Measurements from ENCODE around the gene C2orf49. TPM values are rescaled to one million over a fixed set of nuclear protein-coding genes. Genes with fewer than 3 reads are reported as not detected.

Gene C2orf49
- polyA plus RNA-seq, 1 donor: 17.2 TPM

DNA sequence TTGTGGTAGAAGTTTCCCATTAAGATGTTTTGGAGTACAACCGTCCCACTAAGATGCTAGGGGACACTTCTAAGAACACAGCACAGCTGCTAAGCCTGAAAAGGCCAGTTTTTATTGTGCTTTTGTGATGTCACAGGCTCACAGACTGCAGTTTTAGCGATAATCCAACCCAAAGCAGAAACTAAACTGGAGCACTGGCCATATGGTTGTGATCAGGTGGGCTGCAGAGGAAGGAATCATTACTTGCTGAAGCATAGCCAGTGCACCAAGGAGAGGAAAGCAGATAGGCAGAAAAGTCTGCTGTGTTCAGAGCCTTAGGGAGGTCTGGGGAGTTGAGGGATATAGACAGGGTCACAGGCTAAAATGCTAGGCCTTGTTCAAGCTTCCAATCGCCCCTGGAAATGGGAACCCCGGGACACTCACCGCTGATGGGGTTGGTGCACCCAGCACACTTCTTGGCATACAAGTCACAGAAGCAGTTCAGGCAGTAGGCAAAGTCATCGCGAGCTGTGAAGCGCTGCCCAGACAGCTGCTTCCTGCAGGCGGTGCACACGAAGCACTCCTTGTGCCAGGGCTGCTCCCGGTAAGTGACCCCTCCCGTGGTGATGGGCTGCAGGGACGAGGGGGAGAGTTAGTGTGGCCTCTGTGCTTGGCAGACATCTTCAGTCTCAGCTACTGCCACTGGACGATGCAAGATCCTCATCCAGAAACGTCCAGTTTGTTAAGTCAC, 25.7 kb downstream of the C2orf49 start:
- peak; percentile 51 for DNase-seq

DNA sequence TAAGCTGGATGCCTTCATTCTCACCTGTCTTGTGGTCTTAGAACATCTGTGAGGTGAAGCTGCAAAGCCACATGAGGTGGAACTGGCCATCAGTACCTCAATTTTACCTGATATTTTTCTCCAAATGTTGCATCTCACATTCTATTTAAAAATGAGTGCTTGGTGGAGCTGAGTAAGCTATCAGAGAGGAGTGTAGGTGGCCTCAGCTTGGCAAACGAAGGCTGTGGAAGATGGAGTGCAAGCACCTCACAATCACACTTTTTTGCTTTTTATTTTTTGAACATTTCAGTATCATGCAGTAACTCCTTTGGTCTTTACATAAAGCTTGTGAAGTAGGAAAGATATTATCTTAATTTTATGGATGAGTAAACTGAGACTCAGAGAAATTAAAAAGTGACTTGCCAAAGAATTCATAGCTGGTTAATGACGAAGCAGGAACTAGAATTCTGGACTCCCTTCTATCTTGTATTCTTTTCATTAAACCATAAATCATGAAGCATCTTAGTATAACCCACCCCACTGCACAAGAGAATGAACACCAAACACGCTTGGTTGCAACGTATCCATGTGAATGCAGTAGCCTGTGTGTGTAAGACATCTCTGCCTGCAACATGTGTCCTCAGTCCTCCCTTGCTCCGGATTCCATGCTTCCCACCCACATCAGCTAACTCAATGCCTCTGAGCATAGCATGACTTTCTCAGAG, 27.2 kb downstream of the C2orf49 start:
- DNase-seq: no peak

DNA sequence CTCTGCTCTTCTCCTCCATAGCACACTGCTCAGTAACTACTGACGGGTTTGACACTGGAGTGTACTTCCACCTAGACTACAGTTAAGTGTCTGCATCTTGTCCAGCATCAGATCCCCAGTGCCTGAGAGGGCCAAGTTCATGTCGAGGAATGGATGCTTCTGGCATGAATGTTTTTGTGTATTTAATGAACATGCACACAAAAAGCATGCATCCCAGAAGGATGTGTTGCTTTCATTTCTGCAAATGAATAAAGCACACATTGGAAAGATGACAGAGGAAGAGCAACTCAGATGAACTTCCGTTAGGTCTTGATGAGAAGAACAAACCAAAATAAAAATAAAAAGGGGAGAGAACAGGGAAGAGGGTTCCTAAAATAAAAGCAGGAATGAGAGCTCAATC, 27.9 kb downstream of the C2orf49 start:
- DNase-seq: no peak

DNA sequence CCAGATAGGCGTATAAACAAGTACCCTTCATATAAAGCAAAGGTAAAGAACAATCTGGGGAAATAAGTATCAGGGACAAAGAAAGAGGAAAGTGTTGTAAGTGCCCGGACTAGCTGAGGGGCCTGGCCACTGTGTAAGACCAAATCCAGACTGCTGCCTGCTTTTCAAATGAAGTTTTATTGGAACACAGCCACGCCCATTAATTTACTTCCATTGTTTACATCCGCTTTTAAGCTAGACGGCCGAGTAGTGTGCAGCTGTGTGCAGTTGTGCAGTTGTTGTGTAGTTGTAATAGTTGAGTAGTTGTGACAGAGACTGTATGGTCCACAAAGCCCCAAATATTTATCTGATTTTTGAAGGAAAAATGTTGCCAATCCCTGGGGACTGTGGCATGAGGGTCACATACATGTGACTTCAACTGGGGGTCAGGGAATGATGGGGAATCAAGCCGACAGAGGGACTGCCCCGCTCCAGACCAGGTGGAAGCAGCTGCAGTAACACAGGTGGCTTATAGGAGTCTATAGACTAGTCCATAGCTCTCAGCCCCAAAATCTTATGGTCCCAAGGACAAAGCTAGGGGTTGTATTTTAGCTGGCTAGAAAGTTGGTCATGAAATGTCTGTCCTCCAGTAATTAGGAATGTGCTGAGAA, 31.5 kb downstream of the C2orf49 start:
- DNase-seq: no peak

DNA sequence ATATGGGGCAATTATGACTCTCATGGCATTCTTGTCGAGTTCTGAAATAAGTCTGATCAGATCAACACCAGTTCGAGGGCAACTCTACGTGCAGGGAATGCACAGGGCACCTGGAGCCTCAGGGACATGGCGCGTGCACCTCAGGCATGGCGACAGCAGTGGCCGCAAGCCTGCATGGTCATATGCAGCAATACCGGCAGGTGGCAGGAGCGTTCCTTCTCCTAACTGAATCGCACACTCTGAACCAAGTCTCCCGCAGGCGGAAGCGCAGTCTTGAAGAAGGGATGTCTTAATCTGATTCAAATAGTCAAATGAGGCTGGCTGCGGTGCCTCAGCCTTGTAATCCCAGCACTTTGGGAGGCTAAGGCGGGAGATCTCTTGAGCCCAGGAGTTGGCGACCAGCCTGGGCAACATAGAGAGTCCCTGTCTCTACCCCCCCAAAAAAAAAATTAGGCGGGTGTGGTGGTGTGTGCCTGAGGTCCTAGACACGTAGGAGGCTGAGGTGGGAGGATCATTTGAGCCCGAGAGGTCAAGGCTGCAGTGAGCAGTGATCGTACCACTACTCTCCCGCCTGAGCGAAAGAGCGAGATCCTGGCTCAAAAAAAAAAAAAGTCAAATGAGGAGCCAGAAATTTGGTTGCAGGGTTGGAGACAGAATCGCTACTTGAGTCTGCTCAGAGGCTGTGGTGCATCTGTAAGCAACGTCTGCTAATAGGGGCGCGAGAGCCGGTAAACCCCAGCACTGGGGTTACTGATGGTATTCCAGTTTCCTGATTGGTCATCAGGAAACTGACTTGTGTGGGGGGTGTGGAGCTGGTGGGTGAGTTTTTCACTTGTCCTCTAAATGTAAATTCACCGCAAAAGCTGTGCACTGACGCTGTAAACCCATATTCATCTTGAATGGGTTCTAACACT, 32.7 kb downstream of the C2orf49 start:
- peak; percentile 79 for DNase-seq

DNA sequence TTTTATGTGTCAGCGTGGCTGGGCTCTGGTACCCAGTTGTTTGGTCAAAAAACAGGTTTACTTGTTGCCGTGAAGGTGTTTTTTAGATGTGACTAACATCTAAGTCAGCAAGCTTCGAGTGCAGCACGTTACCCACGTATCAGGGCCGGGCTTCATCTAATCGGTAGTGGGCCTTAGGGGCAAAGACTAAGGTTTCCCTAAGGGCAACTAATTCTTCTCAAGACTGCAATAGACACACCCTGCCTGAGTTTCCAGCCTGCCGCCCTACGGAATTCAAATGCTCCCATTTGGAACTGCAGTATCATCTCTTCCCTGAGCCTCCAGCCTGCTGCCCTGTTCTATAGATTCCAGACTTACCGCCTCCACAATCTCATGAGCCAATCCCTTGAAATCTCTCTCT, 33.8 kb downstream of the C2orf49 start:
- no peak for DNase-seq

DNA sequence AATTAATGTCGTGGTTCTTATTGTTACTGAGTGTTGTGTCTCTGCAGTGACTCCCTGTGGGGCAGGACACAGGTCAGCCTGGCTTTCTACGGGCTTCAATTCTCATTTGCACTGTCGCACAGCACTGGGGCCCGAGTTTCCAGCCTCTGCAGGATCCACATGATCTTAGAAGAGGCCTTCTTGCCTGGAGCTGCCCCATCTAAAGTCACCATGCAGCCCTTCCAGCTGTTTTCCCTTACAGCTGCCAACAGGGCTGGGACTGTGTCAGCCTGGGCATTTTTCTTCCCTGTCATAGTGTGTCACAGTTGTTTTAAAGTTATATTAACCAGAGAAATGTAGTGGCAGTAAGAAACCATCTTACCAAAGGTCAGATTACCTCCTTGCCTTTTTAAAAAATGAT, 34.5 kb downstream of the C2orf49 start:
- no peak for DNase-seq

GRCh38 chr2:105373344-105373781, 36.0 kb downstream of the C2orf49 start:
- no peak for DNase-seq

GRCh38 chr2:105373895-105374401, 36.6 kb downstream of the C2orf49 start:
- no peak for DNase-seq

GRCh38 chr2:105375001-105375561, 37.7 kb downstream of the C2orf49 start:
- DNase-seq: no peak

GRCh38 chr2:105376010-105376409, 38.7 kb downstream of the C2orf49 start:
- DNase-seq: no peak

DNA sequence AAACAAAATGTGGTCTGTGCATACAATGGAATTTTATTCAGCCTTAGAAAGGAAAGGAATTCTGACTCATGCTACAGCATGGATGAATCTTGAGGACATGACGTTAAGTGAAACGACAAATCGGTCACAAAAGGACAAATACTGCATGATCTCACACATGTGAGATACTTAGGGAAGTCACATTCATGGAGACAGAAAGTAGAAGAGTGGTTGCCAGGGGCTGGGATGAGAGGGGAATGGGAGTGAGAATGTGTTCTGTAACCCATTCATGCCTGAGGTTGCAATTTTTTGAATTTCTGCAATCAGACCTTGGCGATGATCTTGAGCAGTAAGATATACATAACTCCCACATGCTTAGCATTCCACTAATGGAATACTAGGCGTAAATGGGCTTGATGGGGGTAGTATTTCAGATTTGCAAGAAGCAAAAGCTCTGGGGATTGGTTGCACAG, 39.5 kb downstream of the C2orf49 start:
- no peak for DNase-seq

GRCh38 chr2:105377871-105378270, 40.5 kb downstream of the C2orf49 start:
- no peak for DNase-seq

GRCh38 chr2:105378276-105378840, 41.0 kb downstream of the C2orf49 start:
- no peak for DNase-seq

- DNase-seq: no peak
These were observed 41.6 kb downstream of the C2orf49 start for GRCh38 chr2:105378921-105379383.

GRCh38 chr2:105379741-105380186, 42.4 kb downstream of the C2orf49 start:
- DNase-seq: no peak

DNA sequence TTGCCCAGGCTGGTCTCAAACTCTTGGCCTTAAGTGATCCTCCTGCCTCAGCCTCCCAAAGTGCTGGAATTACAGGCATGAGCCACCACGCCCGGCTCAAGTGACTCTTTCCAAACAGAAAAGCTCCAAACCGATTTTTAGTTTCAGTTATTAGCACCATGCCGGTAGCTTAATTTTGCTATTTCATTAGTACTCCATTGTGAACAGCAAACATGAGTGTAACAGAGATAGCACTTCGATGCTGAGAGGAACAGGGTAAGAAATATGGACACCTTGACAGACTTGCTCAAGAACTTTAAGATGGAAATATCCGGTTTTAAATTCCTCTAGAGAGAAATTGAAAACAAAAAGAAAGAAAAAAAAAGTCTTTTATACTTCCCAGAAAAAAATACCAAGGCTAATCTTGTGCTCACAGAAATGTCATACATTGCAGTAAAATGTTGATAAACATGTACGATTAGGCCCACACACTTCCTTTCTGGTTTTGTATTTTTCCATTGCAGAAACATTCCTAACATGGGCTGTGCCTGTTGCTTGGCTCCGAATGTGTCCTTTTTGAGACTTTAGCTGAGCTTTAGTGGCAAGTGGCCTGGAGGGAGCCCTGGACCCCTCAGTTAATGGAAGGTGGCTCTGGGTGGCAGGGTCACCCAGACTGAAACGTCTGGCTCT, 43.2 kb downstream of the C2orf49 start:
- DNase-seq: no peak

DNA sequence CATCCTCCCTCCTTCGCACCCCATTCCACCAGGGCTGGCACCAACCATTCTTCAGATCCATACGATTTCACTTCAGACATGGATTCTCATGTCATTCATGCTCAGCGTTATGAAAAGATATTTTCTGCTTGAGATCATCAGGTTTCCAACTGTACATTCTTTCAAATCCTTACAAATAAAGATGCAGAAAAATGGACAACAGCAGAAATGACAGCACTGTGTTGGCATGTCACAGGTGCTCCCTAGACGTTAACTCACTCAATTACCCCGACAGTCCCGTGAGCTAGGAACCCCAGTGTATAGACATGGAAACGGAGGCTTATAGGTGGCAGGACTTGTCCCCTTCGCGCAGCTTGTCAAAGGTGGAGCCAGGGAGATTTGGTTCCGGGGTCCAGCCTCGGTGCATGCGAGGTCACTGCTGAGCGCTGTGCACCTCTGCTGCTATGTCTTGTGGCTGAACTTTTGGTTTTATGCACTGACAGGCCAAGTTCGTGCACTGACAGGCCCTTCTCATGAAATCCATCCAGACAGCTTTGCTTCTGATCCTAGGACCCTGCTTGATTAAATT, 43.8 kb downstream of the C2orf49 start:
- no peak for DNase-seq

DNA sequence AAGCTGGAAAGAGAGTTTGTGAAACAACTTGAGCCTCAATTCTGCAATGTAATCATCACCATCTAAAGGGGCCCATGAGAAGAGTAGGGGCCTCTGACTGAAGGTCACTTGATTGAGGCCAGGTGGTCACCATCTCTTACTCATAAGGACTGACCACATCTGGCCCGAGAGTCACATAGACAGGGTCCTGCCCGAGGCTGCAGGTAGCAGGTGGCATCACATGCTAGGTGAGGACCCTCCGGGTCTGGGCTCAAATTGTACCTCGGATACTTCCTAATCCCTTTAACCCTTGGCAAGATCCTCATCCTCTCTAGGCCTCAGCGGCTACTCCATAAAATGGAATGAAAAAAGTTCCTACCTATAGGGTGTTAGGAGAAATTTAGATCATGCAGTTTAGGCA, 44.8 kb downstream of the C2orf49 start:
- no peak for DNase-seq

- DNase-seq: no peak
These were observed 46.3 kb downstream of the C2orf49 start for GRCh38 chr2:105383432-105384166.
